22Rv1 (cell line): ENCODE data around the gene CALCOCO1.

Experiments used
- H3K27ac ChIP-seq: fragments of 450-650 bp; 2 replicates; pipeline ENCODE4 v1.5.1; 2017
- CTCF ChIP-seq: fragments of 450-650 bp; IDR thresholded peaks from 2 replicates; pipeline ENCODE4 v1.5.1; 2017; ENCODE audit warnings: mild to moderate bottlenecking
- ZFX ChIP-seq: fragments of 450-650 bp; IDR thresholded peaks from 2 replicates; pipeline ENCODE4 v1.6.1; 2017; ENCODE audit warnings: antibody characterized with exemption, borderline replicate concordance

Gene CALCOCO1

GRCh38 chr12:53727310-53728041 lies at the start of gene CALCOCO1:
Gene CALCOCO1 (minus strand): TSS chr12:53727452. CDS start chr12:53725242, 2,210 bp downstream.
- peak within 1 kb of the TSS; percentile 47 for H3K27ac ChIP-seq

GRCh38 chr12:53776872-53777271 lies 49.6 kb upstream of the CALCOCO1 start:
- H3K27ac ChIP-seq: no peak overlapping the region
- no peak for TF ChIP-seq ZFX
- TF ChIP-seq CTCF: no peak

More at GRCh38 chr12:53727310-53728041, at the start of gene CALCOCO1:
- no peak for TF ChIP-seq CTCF
- no peak for TF ChIP-seq ZFX

DNA sequence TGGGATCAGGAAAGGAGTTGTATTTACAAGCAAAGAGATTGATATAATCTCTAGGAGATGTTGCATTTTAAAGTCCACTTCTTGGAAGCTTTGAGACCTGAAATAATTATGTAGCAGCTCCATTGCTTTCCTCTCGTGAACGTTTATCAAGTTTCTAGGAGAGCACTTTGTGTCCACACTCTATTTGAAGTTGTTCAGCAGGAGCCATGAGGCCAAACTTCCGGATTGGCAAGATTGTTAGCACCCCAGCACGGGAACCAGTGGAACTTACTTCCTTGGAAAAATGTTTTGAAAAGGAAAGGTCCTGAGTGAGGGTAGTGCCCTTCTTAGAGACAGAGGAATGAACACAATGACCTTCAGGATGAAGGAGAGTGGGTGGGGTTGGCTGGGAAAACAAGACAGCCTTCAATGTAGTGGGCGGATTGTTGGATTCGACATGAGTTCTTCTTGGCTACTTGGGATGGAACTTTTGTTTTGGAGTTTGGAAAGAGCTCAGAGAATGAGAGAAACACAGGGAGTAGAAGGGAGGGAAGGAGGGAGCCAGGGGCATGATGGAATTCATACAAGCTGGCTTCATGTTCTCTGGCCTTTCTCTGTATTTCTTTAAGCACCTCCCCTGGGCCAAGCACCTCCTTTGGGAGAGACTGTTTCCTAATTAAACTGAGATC lies 48.4 kb upstream of the CALCOCO1 start:
- TF ChIP-seq CTCF (no peak), ZFX (no peak)
- no peak overlapping the region for H3K27ac ChIP-seq

DNA sequence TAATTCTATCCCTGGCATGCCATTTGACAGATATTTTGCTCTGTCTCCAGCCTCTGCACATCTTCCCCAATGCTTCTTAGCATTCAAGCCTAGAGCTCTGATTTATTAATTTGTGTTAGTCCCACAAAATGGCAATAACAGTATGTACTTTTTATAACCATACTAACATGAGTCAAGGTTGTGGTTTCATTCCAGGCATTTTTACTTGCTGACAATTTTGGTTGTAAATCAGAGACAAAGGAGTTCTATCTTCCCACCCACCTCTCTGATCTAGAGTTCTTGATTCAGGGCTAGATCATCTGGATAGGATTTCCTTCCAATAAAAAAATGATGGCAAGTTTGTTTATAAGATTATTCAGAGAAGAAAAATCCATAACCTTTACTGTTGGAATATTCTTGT lies 43.0 kb upstream of the CALCOCO1 start:
- no peak for TF ChIP-seq ZFX
- no peak for TF ChIP-seq CTCF
- H3K27ac ChIP-seq: no peak overlapping the region

DNA sequence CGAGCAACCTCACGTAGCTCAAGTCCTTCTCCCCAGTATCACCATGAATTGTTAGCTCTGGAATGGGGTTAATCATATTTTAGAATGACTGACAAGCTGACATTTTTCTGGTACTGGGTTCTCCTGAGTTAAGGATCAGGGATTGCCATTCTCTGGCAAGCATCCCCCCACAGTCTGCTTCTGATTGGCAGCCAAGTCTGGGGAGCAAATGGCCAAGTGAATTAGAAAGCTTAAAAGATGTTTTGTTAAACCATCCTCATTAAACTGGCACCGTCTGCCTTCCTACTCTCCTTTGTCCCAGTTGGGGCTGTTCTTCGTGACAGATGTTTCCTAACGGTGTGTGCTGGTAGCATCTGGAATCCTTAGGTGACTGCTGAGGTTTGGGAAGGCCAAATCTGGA lies 41.7 kb upstream of the CALCOCO1 start:
- TF ChIP-seq CTCF (no peak), ZFX (no peak)

DNA sequence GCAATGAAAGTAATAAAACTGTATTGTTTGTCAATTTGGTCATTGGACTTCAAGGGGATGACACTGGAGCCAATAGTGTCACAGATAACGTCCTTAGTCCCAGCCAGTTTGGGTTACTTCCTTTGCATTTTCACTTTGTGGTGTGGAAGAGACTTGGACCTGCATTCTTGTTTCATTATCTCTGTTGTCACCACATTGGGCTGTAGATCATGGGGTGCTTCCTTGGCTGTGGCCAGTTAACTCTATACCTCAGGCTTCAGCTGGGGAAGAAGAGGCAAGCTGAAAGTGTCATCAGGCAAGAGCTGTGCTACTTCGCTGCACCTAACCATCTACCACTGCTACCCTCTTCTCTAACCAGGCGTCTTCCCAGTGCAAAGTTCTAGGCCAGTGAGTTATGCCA lies 39.6 kb upstream of the CALCOCO1 start:
- no peak overlapping the region for H3K27ac ChIP-seq

More for the DNA sequence above, 41.7 kb upstream of the CALCOCO1 start:
- no peak overlapping the region for H3K27ac ChIP-seq

More for the DNA sequence above, 39.6 kb upstream of the CALCOCO1 start:
- no peak for TF ChIP-seq ZFX
- TF ChIP-seq CTCF: no peak
